ENCODE data around the gene C2CD2L. TPM values are rescaled to one million over a fixed set of nuclear protein-coding genes. Genes with fewer than 3 reads are reported as not detected.

Gene C2CD2L
- total and polyA plus RNA-seq, 12 donors = 6.1 to 13.7 (median 8.4) TPM

DNA sequence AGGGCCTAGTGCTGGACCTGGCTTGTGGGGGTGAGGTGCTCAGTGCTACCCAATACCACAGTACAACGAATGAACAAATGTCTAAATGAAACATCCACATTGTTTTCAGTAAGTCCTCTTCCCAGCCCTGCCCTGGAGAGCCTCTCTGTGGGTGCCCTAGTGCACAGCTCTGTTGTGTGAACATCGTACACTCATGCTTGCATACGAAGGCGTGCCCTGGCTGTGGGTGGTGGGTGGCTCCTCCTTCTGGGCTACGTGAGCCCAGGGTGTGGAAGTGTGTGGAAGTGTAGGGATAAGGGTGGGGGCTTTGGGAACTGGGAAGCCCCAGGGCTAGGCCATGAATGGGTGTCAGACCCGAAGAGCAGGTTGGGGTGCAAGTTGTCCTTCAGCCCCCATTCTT, 60.8 kb downstream of the C2CD2L start:
- Histone ChIP-seq H3K27me3 (no peaks in the 10 kb centered on the region), H3K36me3 (peaks cover 0 to 7% (median 0%) of the 10 kb centered on the region in 9 donors), H3K27ac (peak overlapping the region in 2 of 10 donors; percentile 94), H3K4me1 (peaks cover 0 to 19% (median 8%) of the 10 kb centered on the region in 9 donors), H3K4me3 (no peak overlapping the region), H3K9me3 (no peaks in the 10 kb centered on the region)
- DNase-seq (no peak), ATAC-seq (no peak)
- intact Hi-C loops (cut with DNase I) = loop anchor here in 3 of 10 donors (2.0 to 5.0 kb wide), 3 partner anchors 34 to 73 kb away; partner anchors contain the start of gene CBL (in 1 of the 3)
- TF ChIP-seq, protein P1, sequence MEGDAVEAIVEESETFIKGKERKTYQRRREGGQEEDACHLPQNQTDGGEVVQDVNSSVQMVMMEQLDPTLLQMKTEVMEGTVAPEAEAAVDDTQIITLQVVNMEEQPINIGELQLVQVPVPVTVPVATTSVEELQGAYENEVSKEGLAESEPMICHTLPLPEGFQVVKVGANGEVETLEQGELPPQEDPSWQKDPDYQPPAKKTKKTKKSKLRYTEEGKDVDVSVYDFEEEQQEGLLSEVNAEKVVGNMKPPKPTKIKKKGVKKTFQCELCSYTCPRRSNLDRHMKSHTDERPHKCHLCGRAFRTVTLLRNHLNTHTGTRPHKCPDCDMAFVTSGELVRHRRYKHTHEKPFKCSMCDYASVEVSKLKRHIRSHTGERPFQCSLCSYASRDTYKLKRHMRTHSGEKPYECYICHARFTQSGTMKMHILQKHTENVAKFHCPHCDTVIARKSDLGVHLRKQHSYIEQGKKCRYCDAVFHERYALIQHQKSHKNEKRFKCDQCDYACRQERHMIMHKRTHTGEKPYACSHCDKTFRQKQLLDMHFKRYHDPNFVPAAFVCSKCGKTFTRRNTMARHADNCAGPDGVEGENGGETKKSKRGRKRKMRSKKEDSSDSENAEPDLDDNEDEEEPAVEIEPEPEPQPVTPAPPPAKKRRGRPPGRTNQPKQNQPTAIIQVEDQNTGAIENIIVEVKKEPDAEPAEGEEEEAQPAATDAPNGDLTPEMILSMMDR (IDR thresholded peaks at IDR 0.05) = no peak
- WGBS, 2 donors = 61 to 67% methylated on average over 6 of the region's 6 CpGs

Other genes with a start within 250 kb of the C2CD2L start
- under 1 TPM in 1 of 10 donors, not detected in 9; 0.16 TPM for gene CXCR5, start 223.5 kb upstream of the C2CD2L start, total RNA-seq
- gene CXCR5, start 223.5 kb upstream of the C2CD2L start, polyA plus RNA-seq = under 1 TPM; 0.22 to 0.58 TPM
- 10 to 100 TPM; 29.4 to 57.7 (median 40.8) TPM for gene BCL9L, start 181.4 kb upstream of the C2CD2L start, total RNA-seq
- 10 to 100 TPM; 24.0 to 24.2 TPM for gene BCL9L, start 181.4 kb upstream of the C2CD2L start, polyA plus RNA-seq
- gene UPK2, start 151.0 kb upstream of the C2CD2L start, total RNA-seq = not detected
- gene UPK2, start 151.0 kb upstream of the C2CD2L start, polyA plus RNA-seq = under 1 TPM in 1 of 2 donors, not detected in 1; 0.04 TPM
- not detected for gene FOXR1, start 135.6 kb upstream of the C2CD2L start, total RNA-seq
- not detected for gene FOXR1, start 135.6 kb upstream of the C2CD2L start, polyA plus RNA-seq
- gene CENATAC, start 109.2 kb upstream of the C2CD2L start, total RNA-seq = 10 to 100 TPM in 7 of 10 donors, 1 to 10 TPM in 3; 7.8 to 13.5 (median 11.3) TPM
- 10 to 100 TPM in 1 of 2 donors, 1 to 10 TPM in 1; 8.2 to 85.2 TPM for gene CENATAC, start 109.2 kb upstream of the C2CD2L start, polyA plus RNA-seq
- 100 to 1,000 TPM; 743 to 915 (median 823) TPM for gene RPS25, start 89.0 kb upstream of the C2CD2L start, total RNA-seq
- 1,000 to 10,000 TPM; 1,404 to 1,607 TPM for gene RPS25, start 89.0 kb upstream of the C2CD2L start, polyA plus RNA-seq
- gene TRAPPC4, start 88.6 kb upstream of the C2CD2L start, total RNA-seq = 10 to 100 TPM; 29.5 to 51.4 (median 37.5) TPM
- 10 to 100 TPM; 14.6 to 95.1 TPM for gene TRAPPC4, start 88.6 kb upstream of the C2CD2L start, polyA plus RNA-seq
- gene SLC37A4, start 76.5 kb upstream of the C2CD2L start, total RNA-seq = 10 to 100 TPM in 1 of 10 donors, 1 to 10 TPM in 9; 3.8 to 12.0 (median 6.5) TPM
- gene SLC37A4, start 76.5 kb upstream of the C2CD2L start, polyA plus RNA-seq = 10 to 100 TPM in 1 of 2 donors, 1 to 10 TPM in 1; 7.6 to 11.1 TPM
- 10 to 100 TPM; 45.0 to 96.4 (median 64.4) TPM for gene HYOU1, start 50.1 kb upstream of the C2CD2L start, total RNA-seq
- gene HYOU1, start 50.1 kb upstream of the C2CD2L start, polyA plus RNA-seq = 100 to 1,000 TPM in 1 of 2 donors, 10 to 100 TPM in 1; 33.0 to 179 TPM
- gene VPS11, start 39.5 kb upstream of the C2CD2L start, total RNA-seq = 10 to 100 TPM; 15.7 to 23.8 (median 21.5) TPM
- gene VPS11, start 39.5 kb upstream of the C2CD2L start, polyA plus RNA-seq = 10 to 100 TPM; 23.7 to 44.2 TPM
- gene HMBS, start 22.5 kb upstream of the C2CD2L start, total RNA-seq = 10 to 100 TPM; 14.3 to 24.9 (median 17.3) TPM
- 10 to 100 TPM; 33.0 to 39.7 TPM for gene HMBS, start 22.5 kb upstream of the C2CD2L start, polyA plus RNA-seq
- 10 to 100 TPM in 9 of 10 donors, 1 to 10 TPM in 1; 8.6 to 23.2 (median 16.5) TPM for gene DPAGT1, start 5.5 kb upstream of the C2CD2L start, total RNA-seq
- 10 to 100 TPM; 15.3 to 24.3 TPM for gene DPAGT1, start 5.5 kb upstream of the C2CD2L start, polyA plus RNA-seq
- 10 to 100 TPM in 8 of 10 donors, 1 to 10 TPM in 2; 8.9 to 15.8 (median 11.5) TPM for gene HINFP, start 14.2 kb downstream of the C2CD2L start, total RNA-seq
- gene HINFP, start 14.2 kb downstream of the C2CD2L start, polyA plus RNA-seq = 10 to 100 TPM in 1 of 2 donors, 1 to 10 TPM in 1; 8.6 to 18.1 TPM
- gene ABCG4, start 41.7 kb downstream of the C2CD2L start, total RNA-seq = 1 to 10 TPM in 7 of 10 donors, under 1 TPM in 3; 0.40 to 1.6 (median 1.2) TPM
- 1 to 10 TPM in 1 of 2 donors, under 1 TPM in 1; 0.17 to 1.1 TPM for gene ABCG4, start 41.7 kb downstream of the C2CD2L start, polyA plus RNA-seq
- gene NLRX1, start 61.4 kb downstream of the C2CD2L start, total RNA-seq = 10 to 100 TPM; 24.3 to 39.3 (median 33.6) TPM
- 10 to 100 TPM in 1 of 2 donors, 1 to 10 TPM in 1; 7.9 to 11.1 TPM for gene NLRX1, start 61.4 kb downstream of the C2CD2L start, polyA plus RNA-seq
- under 1 TPM in 1 of 10 donors, not detected in 9; 0.32 TPM for gene NHERF4, start 78.1 kb downstream of the C2CD2L start, total RNA-seq
- not detected for gene NHERF4, start 78.1 kb downstream of the C2CD2L start, polyA plus RNA-seq
- 10 to 100 TPM in 2 of 10 donors, 1 to 10 TPM in 8; 7.3 to 15.6 (median 8.5) TPM for gene CBL, start 99.0 kb downstream of the C2CD2L start, total RNA-seq
- 1 to 10 TPM; 2.7 to 8.0 TPM for gene CBL, start 99.0 kb downstream of the C2CD2L start, polyA plus RNA-seq
- 100 to 1,000 TPM in 4 of 10 donors, 10 to 100 TPM in 6; 37.8 to 136 (median 96.9) TPM for gene MCAM, start 209.8 kb downstream of the C2CD2L start, total RNA-seq
- gene MCAM, start 209.8 kb downstream of the C2CD2L start, polyA plus RNA-seq = 10 to 100 TPM; 35.8 to 97.5 TPM
- 10 to 100 TPM; 11.1 to 17.6 (median 13.4) TPM for gene RNF26, start 227.2 kb downstream of the C2CD2L start, total RNA-seq
- gene RNF26, start 227.2 kb downstream of the C2CD2L start, polyA plus RNA-seq = 10 to 100 TPM in 1 of 2 donors, 1 to 10 TPM in 1; 6.4 to 13.2 TPM
- 10 to 100 TPM; 11.4 to 25.1 (median 19.9) TPM for gene C1QTNF5, start 233.5 kb downstream of the C2CD2L start, total RNA-seq
- gene C1QTNF5, start 233.5 kb downstream of the C2CD2L start, polyA plus RNA-seq = 10 to 100 TPM; 32.8 to 35.7 TPM
- gene MFRP, start 239.4 kb downstream of the C2CD2L start, total RNA-seq = not detected
- under 1 TPM in 1 of 2 donors, not detected in 1; 0.04 TPM for gene MFRP, start 239.4 kb downstream of the C2CD2L start, polyA plus RNA-seq

Data from heart right ventricle (tissue), 16 donors.